HEK293 (cell line): ENCODE results near the gene IL10RB.

ENCODE experiments used
- ATF2 ChIP-seq: fragments of 450-650 bp; formaldehyde crosslinking; IDR thresholded peaks from 2 replicates; pipeline ENCODE4 v1.5.1; 2016; ENCODE audit warnings: missing biosample characterization, missing genetic modification characterization, low read depth
- BCL11A ChIP-seq: fragments of 450-650 bp; formaldehyde crosslinking; IDR thresholded peaks from 2 replicates; pipeline ENCODE4 v1.5.1; 2016; ENCODE audit warnings: low read depth, missing biosample characterization, missing genetic modification characterization
- CTCF ChIP-seq: fragments of 450-650 bp; formaldehyde crosslinking; IDR thresholded peaks from 2 replicates; pipeline ENCODE4 v1.5.1; 2016; ENCODE audit warnings: missing biosample characterization, missing genetic modification characterization
- GLI2 ChIP-seq: fragments of 450-650 bp; formaldehyde crosslinking; IDR thresholded peaks from 2 replicates; pipeline ENCODE4; 2017; ENCODE audit warnings: missing biosample characterization, missing genetic modification characterization, low read depth, borderline replicate concordance
- ZNF132 ChIP-seq: fragments of 450-650 bp; formaldehyde crosslinking; IDR thresholded peaks from 2 replicates; pipeline ENCODE4 v1.5.1; 2017; ENCODE audit warnings: missing biosample characterization, missing genetic modification characterization, borderline replicate concordance
- ZNF140 ChIP-seq: fragments of 450-650 bp; formaldehyde crosslinking; IDR thresholded peaks from 2 replicates; pipeline ENCODE4 v1.5.1; 2016; ENCODE audit warnings: missing biosample characterization, missing genetic modification characterization
- ZNF274 ChIP-seq, 2 experiments: fragments of 200-500 bp in 1 of 2; fragments of 450-650 bp in 1 of 2; sonication (Bioruptor generic) in 1 of 2; formaldehyde crosslinking in 1 of 2; IDR thresholded peaks; 2 replicates each; pipeline versions ENCODE4 v1.5.1 to v1.6.1; 2014 to 2016; ENCODE audit warnings: borderline replicate concordance in 1 of 2, inconsistent platforms in 1 of 2, low read length in 1 of 2, missing biosample characterization in 1 of 2, missing genetic modification characterization in 1 of 2
- ZNF398 ChIP-seq: fragments of 450-650 bp; formaldehyde crosslinking; IDR thresholded peaks from 2 replicates; pipeline ENCODE4 v1.5.1; 2017; ENCODE audit warnings: missing biosample characterization, missing genetic modification characterization
- ZNF549 ChIP-seq: fragments of 450-650 bp; IDR thresholded peaks from 2 replicates; pipeline ENCODE4 v1.5.1; 2018; ENCODE audit warnings: missing biosample characterization, missing genetic modification characterization, mild to moderate bottlenecking, inconsistent platforms, moderate library complexity
- ZNF610 ChIP-seq: fragments of 450-650 bp; formaldehyde crosslinking; IDR thresholded peaks from 2 replicates; pipeline ENCODE4 v1.5.1; 2016; ENCODE audit warnings: missing biosample characterization, missing genetic modification characterization, borderline replicate concordance
- ZSCAN18 ChIP-seq: fragments of 450-650 bp; formaldehyde crosslinking; IDR thresholded peaks from 2 replicates; pipeline ENCODE4 v1.5.1; 2016; ENCODE audit warnings: missing biosample characterization, missing genetic modification characterization
- TF ChIP-seq, protein P1 (sequence below): fragments of 450-650 bp; formaldehyde crosslinking; IDR thresholded peaks from 2 replicates; pipeline ENCODE4 v1.5.1; 2017; ENCODE audit warnings: missing biosample characterization, missing genetic modification characterization

GRCh38 chr21:33279330-33279820 lies 13.2 kb downstream of the IL10RB start:
- TF ChIP-seq ZNF140 (no peak), CTCF (no peak), ZNF274 (IDR thresholded peaks at IDR 0.05; ENCODE audit: low read length) (no peak), ZNF274 (tag by site-specific recombination; IDR thresholded peaks at IDR 0.05; ENCODE audit: borderline replicate concordance) (no peak), GLI2 (no peak), ZNF549 (no peak), ZNF610 (no peak), ZSCAN18 (no peak), ATF2 (tag by site-specific recombination) (no peak), ZNF398 (tag by site-specific recombination) (no peak), ZNF132 (no peak), BCL11A (tag by site-specific recombination) (no peak)
- TF ChIP-seq, protein P1, sequence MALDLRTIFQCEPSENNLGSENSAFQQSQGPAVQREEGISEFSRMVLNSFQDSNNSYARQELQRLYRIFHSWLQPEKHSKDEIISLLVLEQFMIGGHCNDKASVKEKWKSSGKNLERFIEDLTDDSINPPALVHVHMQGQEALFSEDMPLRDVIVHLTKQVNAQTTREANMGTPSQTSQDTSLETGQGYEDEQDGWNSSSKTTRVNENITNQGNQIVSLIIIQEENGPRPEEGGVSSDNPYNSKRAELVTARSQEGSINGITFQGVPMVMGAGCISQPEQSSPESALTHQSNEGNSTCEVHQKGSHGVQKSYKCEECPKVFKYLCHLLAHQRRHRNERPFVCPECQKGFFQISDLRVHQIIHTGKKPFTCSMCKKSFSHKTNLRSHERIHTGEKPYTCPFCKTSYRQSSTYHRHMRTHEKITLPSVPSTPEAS = no peak
